Measurements from ENCODE around the gene PALD1. TPM values are rescaled to one million over a fixed set of nuclear protein-coding genes. Genes with fewer than 3 reads are reported as not detected.

The PALD1 gene
- total and polyA plus RNA-seq, 4 donors, result 3.9 to 11.5 (median 8.2) TPM

GRCh38 chr10:70557876-70558275 is 79.3 kb downstream of the PALD1 start:
- no peak for ATAC-seq (ENCODE audit: low FRiP score)
- H3K27me3 ChIP-seq (ENCODE audit: control insufficient read depth in 1 of 2, insufficient read depth in 2 of 2, low read length in 1 of 2), result no peaks in the 10 kb centered on the region
- DNase-seq, result peak in 1 of 2 donors; percentile 27
- 64 to 98% methylated on average over 2 of the region's 2 CpGs for whole genome bisulfite sequencing, 2 donors
- H3K36me3 ChIP-seq (ENCODE audit: control insufficient read depth in 1 of 2, insufficient read depth in 2 of 2, low read length in 1 of 2), result no peaks in the 10 kb centered on the region
- intact Hi-C loops (cut with DNase I), result no loop called here
- no peaks in the 10 kb centered on the region for H3K9me3 ChIP-seq (ENCODE audit: control insufficient read depth, low read length)
- H3K4me3 ChIP-seq (ENCODE audit: low read length in 2 of 2), result no peak overlapping the region
- H3K4me1 ChIP-seq (ENCODE audit: control insufficient read depth in 1 of 2, insufficient read depth in 2 of 2, low read length in 2 of 2), result no peaks in the 10 kb centered on the region
- no peak overlapping the region for H3K27ac ChIP-seq (ENCODE audit: low read depth in 1 of 2, low read length in 2 of 2)

- 93 to 95% methylated on average over 11 of the region's 11 CpGs for WGBS, 2 donors
- Histone ChIP-seq H3K36me3 (ENCODE audit: control insufficient read depth in 1 of 2, insufficient read depth in 2 of 2, low read length in 1 of 2) (no peaks in the 10 kb centered on the region), H3K4me3 (ENCODE audit: low read length in 2 of 2) (no peak overlapping the region), H3K9me3 (ENCODE audit: control insufficient read depth, low read length) (no peaks in the 10 kb centered on the region), H3K4me1 (ENCODE audit: control insufficient read depth in 1 of 2, insufficient read depth in 2 of 2, low read length in 2 of 2) (no peaks in the 10 kb centered on the region), H3K27me3 (ENCODE audit: control insufficient read depth in 1 of 2, insufficient read depth in 2 of 2, low read length in 1 of 2) (no peaks in the 10 kb centered on the region), H3K27ac (ENCODE audit: low read depth in 1 of 2, low read length in 2 of 2) (no peak overlapping the region)
- DNase-seq (peak; percentile 4 to 9), ATAC-seq (ENCODE audit: low FRiP score) (no peak)
- intact Hi-C loops (cut with DNase I), result no loop called here
These were observed 79.7 kb downstream of the PALD1 start for GRCh38 chr10:70558295-70558694.

- ATAC-seq (ENCODE audit: low FRiP score) (peak; percentile 40), DNase-seq (peak; percentile 63 to 67)
- Histone ChIP-seq H3K4me1 (ENCODE audit: control insufficient read depth in 1 of 2, insufficient read depth in 2 of 2, low read length in 2 of 2) (no peaks in the 10 kb centered on the region), H3K9me3 (ENCODE audit: control insufficient read depth, low read length) (no peaks in the 10 kb centered on the region), H3K36me3 (ENCODE audit: control insufficient read depth in 1 of 2, insufficient read depth in 2 of 2, low read length in 1 of 2) (no peaks in the 10 kb centered on the region), H3K4me3 (ENCODE audit: low read length in 2 of 2) (no peak overlapping the region), H3K27ac (ENCODE audit: low read depth in 1 of 2, low read length in 2 of 2) (no peak overlapping the region), H3K27me3 (ENCODE audit: control insufficient read depth in 1 of 2, insufficient read depth in 2 of 2, low read length in 1 of 2) (no peaks in the 10 kb centered on the region)
- 20 to 23% methylated on average over 20 of the region's 20 CpGs for WGBS, 2 donors
- intact Hi-C loops (cut with DNase I), result no loop called here
These were observed 80.6 kb downstream of the PALD1 start for GRCh38 chr10:70558871-70559810.

GRCh38 chr10:70559861-70560260 is 81.3 kb downstream of the PALD1 start:
- H3K27ac ChIP-seq (ENCODE audit: low read depth in 1 of 2, low read length in 2 of 2), result no peak overlapping the region
- intact Hi-C loops (cut with DNase I), result no loop called here
- H3K4me3 ChIP-seq (ENCODE audit: low read length in 2 of 2), result no peak overlapping the region
- ATAC-seq (ENCODE audit: low FRiP score) (no peak), DNase-seq (peak; percentile 23 to 40)
- 94 to 97% methylated on average over 5 of the region's 5 CpGs for WGBS, 2 donors
- H3K4me1 ChIP-seq (ENCODE audit: control insufficient read depth in 1 of 2, insufficient read depth in 2 of 2, low read length in 2 of 2), result no peaks in the 10 kb centered on the region
- H3K27me3 ChIP-seq (ENCODE audit: control insufficient read depth in 1 of 2, insufficient read depth in 2 of 2, low read length in 1 of 2), result no peaks in the 10 kb centered on the region
- H3K36me3 ChIP-seq (ENCODE audit: control insufficient read depth in 1 of 2, insufficient read depth in 2 of 2, low read length in 1 of 2), result no peaks in the 10 kb centered on the region
- H3K9me3 ChIP-seq (ENCODE audit: control insufficient read depth, low read length), result no peaks in the 10 kb centered on the region

GRCh38 chr10:70560511-70560941 is 82.0 kb downstream of the PALD1 start:
- Histone ChIP-seq H3K27me3 (ENCODE audit: control insufficient read depth in 1 of 2, insufficient read depth in 2 of 2, low read length in 1 of 2) (no peaks in the 10 kb centered on the region), H3K4me3 (ENCODE audit: low read length in 2 of 2) (no peak overlapping the region), H3K9me3 (ENCODE audit: control insufficient read depth, low read length) (no peaks in the 10 kb centered on the region), H3K27ac (ENCODE audit: low read depth in 1 of 2, low read length in 2 of 2) (no peak overlapping the region), H3K36me3 (ENCODE audit: control insufficient read depth in 1 of 2, insufficient read depth in 2 of 2, low read length in 1 of 2) (no peaks in the 10 kb centered on the region), H3K4me1 (ENCODE audit: control insufficient read depth in 1 of 2, insufficient read depth in 2 of 2, low read length in 2 of 2) (no peaks in the 10 kb centered on the region)
- DNase-seq (peak; percentile 21 to 56), ATAC-seq (ENCODE audit: low FRiP score) (no peak)
- 81 to 84% methylated on average over 14 of the region's 14 CpGs for WGBS, 2 donors
- intact Hi-C loops (cut with DNase I), result no loop called here

- Histone ChIP-seq H3K9me3 (ENCODE audit: control insufficient read depth, low read length) (no peaks in the 10 kb centered on the region), H3K27me3 (ENCODE audit: control insufficient read depth in 1 of 2, insufficient read depth in 2 of 2, low read length in 1 of 2) (no peaks in the 10 kb centered on the region), H3K27ac (ENCODE audit: low read depth in 1 of 2, low read length in 2 of 2) (no peak overlapping the region), H3K4me1 (ENCODE audit: control insufficient read depth in 1 of 2, insufficient read depth in 2 of 2, low read length in 2 of 2) (no peaks in the 10 kb centered on the region), H3K4me3 (ENCODE audit: low read length in 2 of 2) (no peak overlapping the region), H3K36me3 (ENCODE audit: control insufficient read depth in 1 of 2, insufficient read depth in 2 of 2, low read length in 1 of 2) (no peaks in the 10 kb centered on the region)
- intact Hi-C loops (cut with DNase I), result no loop called here
- DNase-seq (peak; percentile 32 to 56), ATAC-seq (ENCODE audit: low FRiP score) (no peak)
- 85 to 88% methylated on average over 10 of the region's 10 CpGs for WGBS, 2 donors
These were observed 82.5 kb downstream of the PALD1 start for GRCh38 chr10:70561070-70561469.

- Histone ChIP-seq H3K4me1 (ENCODE audit: control insufficient read depth in 1 of 2, insufficient read depth in 2 of 2, low read length in 2 of 2) (no peaks in the 10 kb centered on the region), H3K27ac (ENCODE audit: low read depth in 1 of 2, low read length in 2 of 2) (no peak overlapping the region), H3K4me3 (ENCODE audit: low read length in 2 of 2) (no peak overlapping the region), H3K36me3 (ENCODE audit: control insufficient read depth in 1 of 2, insufficient read depth in 2 of 2, low read length in 1 of 2) (no peaks in the 10 kb centered on the region), H3K27me3 (ENCODE audit: control insufficient read depth in 1 of 2, insufficient read depth in 2 of 2, low read length in 1 of 2) (no peaks in the 10 kb centered on the region), H3K9me3 (ENCODE audit: control insufficient read depth, low read length) (no peaks in the 10 kb centered on the region)
- intact Hi-C loops (cut with DNase I), result no loop called here
- ATAC-seq (ENCODE audit: low FRiP score) (no peak), DNase-seq (peak; percentile 26 to 49)
- 92 to 95% methylated on average over 6 of the region's 6 CpGs for WGBS, 2 donors
These were observed 83.0 kb downstream of the PALD1 start for GRCh38 chr10:70561558-70561957.

- H3K27ac ChIP-seq (ENCODE audit: low read depth in 1 of 2, low read length in 2 of 2), result no peak overlapping the region
- H3K4me3 ChIP-seq (ENCODE audit: low read length in 2 of 2), result no peak overlapping the region
- intact Hi-C loops (cut with DNase I), result no loop called here
- DNase-seq, result peak; percentile 26 to 35
- no peaks in the 10 kb centered on the region for H3K9me3 ChIP-seq (ENCODE audit: control insufficient read depth, low read length)
- WGBS, 2 donors, result 94 to 96% methylated on average over 15 of the region's 15 CpGs
- H3K36me3 ChIP-seq (ENCODE audit: control insufficient read depth in 1 of 2, insufficient read depth in 2 of 2, low read length in 1 of 2), result no peaks in the 10 kb centered on the region
- H3K4me1 ChIP-seq (ENCODE audit: control insufficient read depth in 1 of 2, insufficient read depth in 2 of 2, low read length in 2 of 2), result no peaks in the 10 kb centered on the region
- ATAC-seq (ENCODE audit: low FRiP score), result no peak
- no peaks in the 10 kb centered on the region for H3K27me3 ChIP-seq (ENCODE audit: control insufficient read depth in 1 of 2, insufficient read depth in 2 of 2, low read length in 1 of 2)
These were observed 83.6 kb downstream of the PALD1 start for GRCh38 chr10:70562036-70562755.

Data from aorta (tissue), 5 donors.